ENCODE results near the gene IDH1.

DNA sequence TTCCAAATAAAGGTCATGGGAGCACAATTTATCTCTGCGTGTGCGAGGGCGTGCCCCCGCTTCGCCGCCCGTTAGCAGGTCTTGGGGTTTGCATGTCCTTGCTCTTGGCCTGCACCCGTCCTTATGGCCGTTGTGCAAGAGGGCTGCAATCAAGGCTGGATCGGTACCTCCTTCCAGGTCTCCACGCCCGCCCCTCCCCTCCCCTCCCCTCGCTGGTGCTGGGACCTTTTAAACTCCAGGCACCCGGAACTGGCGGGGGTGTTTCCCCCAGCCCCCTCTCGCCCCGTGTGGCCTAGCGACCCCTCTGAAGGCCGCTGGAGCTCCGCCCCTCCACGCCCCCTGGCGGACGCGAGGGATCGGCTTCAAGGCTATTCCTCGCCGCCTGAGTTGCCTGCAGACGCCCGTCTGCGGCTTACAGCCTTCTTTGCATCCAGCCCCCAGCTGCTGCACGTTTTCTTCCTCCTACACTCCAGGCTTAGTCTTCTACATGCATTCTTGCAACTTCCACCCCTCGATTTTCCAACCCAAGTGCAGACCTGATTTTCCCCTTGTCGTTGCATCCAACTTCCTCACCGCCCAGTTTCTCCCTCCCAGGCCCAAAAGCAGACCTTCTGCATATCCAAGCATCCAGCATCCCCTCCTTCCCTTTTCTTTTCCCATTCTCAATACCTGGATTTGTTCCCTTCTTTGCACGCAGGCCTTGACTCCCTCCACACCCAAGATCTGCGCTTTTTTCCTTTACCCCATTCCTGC, 577 bp downstream of the IDH1 start:
- TF ChIP-seq, protein P1, sequence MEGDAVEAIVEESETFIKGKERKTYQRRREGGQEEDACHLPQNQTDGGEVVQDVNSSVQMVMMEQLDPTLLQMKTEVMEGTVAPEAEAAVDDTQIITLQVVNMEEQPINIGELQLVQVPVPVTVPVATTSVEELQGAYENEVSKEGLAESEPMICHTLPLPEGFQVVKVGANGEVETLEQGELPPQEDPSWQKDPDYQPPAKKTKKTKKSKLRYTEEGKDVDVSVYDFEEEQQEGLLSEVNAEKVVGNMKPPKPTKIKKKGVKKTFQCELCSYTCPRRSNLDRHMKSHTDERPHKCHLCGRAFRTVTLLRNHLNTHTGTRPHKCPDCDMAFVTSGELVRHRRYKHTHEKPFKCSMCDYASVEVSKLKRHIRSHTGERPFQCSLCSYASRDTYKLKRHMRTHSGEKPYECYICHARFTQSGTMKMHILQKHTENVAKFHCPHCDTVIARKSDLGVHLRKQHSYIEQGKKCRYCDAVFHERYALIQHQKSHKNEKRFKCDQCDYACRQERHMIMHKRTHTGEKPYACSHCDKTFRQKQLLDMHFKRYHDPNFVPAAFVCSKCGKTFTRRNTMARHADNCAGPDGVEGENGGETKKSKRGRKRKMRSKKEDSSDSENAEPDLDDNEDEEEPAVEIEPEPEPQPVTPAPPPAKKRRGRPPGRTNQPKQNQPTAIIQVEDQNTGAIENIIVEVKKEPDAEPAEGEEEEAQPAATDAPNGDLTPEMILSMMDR (IDR thresholded peaks at IDR 0.05; ENCODE audit: low read depth, low read length, poor library complexity, severe bottlenecking) = peak; percentile 85
- TF ChIP-seq EZH2phosphoT487 (IDR thresholded peaks at IDR 0.05; ENCODE audit: borderline replicate concordance, low read length) = no peak
